HepG2 (cell line): ENCODE measurements around the gene MIDN. TPM values are rescaled to one million over a fixed set of nuclear protein-coding genes. Genes with fewer than 3 reads are reported as not detected.

ENCODE experiments used
- ATF3 ChIP-seq: sonication (generic); formaldehyde crosslinking; IDR thresholded peaks from 2 replicates; pipeline ENCODE4 v1.4.0; 2020; ENCODE audit warnings: missing genetic modification reagents
- GATA4 ChIP-seq: sonication (generic); IDR thresholded peaks from 2 replicates; pipeline ENCODE4 v1.6.1; 2016; ENCODE audit warnings: antibody characterized with exemption, low read depth, borderline replicate concordance
- HOXA3 ChIP-seq: sonication (generic); formaldehyde crosslinking; IDR thresholded peaks from 2 replicates; pipeline ENCODE4 v1.5.0; 2020; ENCODE audit warnings: missing genetic modification reagents
- LCORL ChIP-seq, 2 experiments: fragments of 450-650 bp in 1 of 2; sonication (generic) in 1 of 2; formaldehyde crosslinking in 1 of 2; IDR thresholded peaks; 2 replicates each; pipeline versions ENCODE4 v1.5.0 to v1.6.1; 2017 to 2020; ENCODE audit warnings: antibody characterized with exemption in 1 of 2, missing genetic modification reagents in 1 of 2
- MXD4 ChIP-seq: IDR thresholded peaks from 2 replicates; pipeline ENCODE4 v1.6.1; 2016; ENCODE audit warnings: mild to moderate bottlenecking, missing biosample characterization, missing genetic modification reagents
- NFE2L2 ChIP-seq: fragments of 150-350 bp; IDR thresholded peaks from 2 replicates; pipeline ENCODE4 v1.6.1; 2014; ENCODE audit warnings: low read length
- NKX3-1 ChIP-seq: sonication (generic); formaldehyde crosslinking; IDR thresholded peaks from 2 replicates; pipeline ENCODE4 v1.5.0; 2020; ENCODE audit warnings: missing genetic modification reagents
- SUZ12 ChIP-seq: fragments of 150-350 bp; IDR thresholded peaks from 2 replicates; pipeline ENCODE4 v1.6.1; 2014; ENCODE audit warnings: low read depth, low read length
- TFDP1 ChIP-seq: IDR thresholded peaks from 2 replicates; pipeline ENCODE4 v1.6.1; 2016; ENCODE audit warnings: missing compliant biosample characterization, missing genetic modification reagents, borderline replicate concordance
- TGIF2 ChIP-seq: IDR thresholded peaks from 2 replicates; pipeline ENCODE4 v1.6.1; 2016; ENCODE audit warnings: control low read depth, missing compliant biosample characterization
- WIZ ChIP-seq: sonication (generic); formaldehyde crosslinking; IDR thresholded peaks from 2 replicates; pipeline ENCODE4 v1.5.1; 2020; ENCODE audit warnings: mild to moderate bottlenecking, missing genetic modification reagents
- ZBED4 ChIP-seq: sonication (generic); formaldehyde crosslinking; IDR thresholded peaks from 2 replicates; pipeline ENCODE4 v1.4.0; 2020; ENCODE audit warnings: missing genetic modification reagents, borderline replicate concordance
- ZBTB8A ChIP-seq: sonication (generic); formaldehyde crosslinking; IDR thresholded peaks from 2 replicates; pipeline ENCODE4 v1.4.0; 2020; ENCODE audit warnings: mild to moderate bottlenecking, low read depth, missing genetic modification reagents, borderline replicate concordance
- ZNF275 ChIP-seq: sonication (generic); formaldehyde crosslinking; IDR thresholded peaks from 2 replicates; pipeline ENCODE4 v1.8.0; 2022; ENCODE audit warnings: missing genetic modification reagents, mild to moderate bottlenecking, inconsistent platforms, borderline replicate concordance
- ZNF563 ChIP-seq: sonication (generic); formaldehyde crosslinking; IDR thresholded peaks from 2 replicates; pipeline ENCODE4 v1.8.0; 2022; ENCODE audit warnings: mild to moderate bottlenecking, moderate library complexity, missing genetic modification reagents
- ZNF788 ChIP-seq: sonication (generic); formaldehyde crosslinking; IDR thresholded peaks from 2 replicates; pipeline ENCODE4 v1.5.0; 2020; ENCODE audit warnings: mild to moderate bottlenecking, missing genetic modification reagents, borderline replicate concordance
- polyA plus RNA-seq, 8 experiments: library from polyadenylated mRNA; depleted of rRNA in 3 of 8; stranded (reverse) in 7 of 8; unstranded in 1 of 8; fragments of >200 nt; fragmentation: Illumina TruSeq in 4 of 8; extraction: Trizol in 4 of 8; gene quantifications; 2 replicates each; pipeline versions ENCODE4 v1.2.1 to v1.2.3, GENCODE V29; 2011 to 2016; ENCODE audit warnings: low read depth in 4 of 8, missing spikeins in 1 of 8, mixed read lengths in 1 of 8; ENCODE audit not compliant: insufficient read depth in 1 of 8
- total RNA-seq, 5 experiments: library from RNA; depleted of rRNA; stranded (reverse); fragments of >200 nt; fragmentation: Illumina TruSeq; extraction: Trizol; gene quantifications; 2 replicates each; pipeline ENCODE4 v1.2.3, GENCODE V29; 2016; ENCODE audit warnings: low read depth in 1 of 5
- TF ChIP-seq, protein P1 (sequence below): IDR thresholded peaks from 2 replicates; pipeline ENCODE4 v1.6.1; 2012; ENCODE audit warnings: inconsistent platforms
- TF ChIP-seq, protein P2 (sequence below): sonication (generic); formaldehyde crosslinking; IDR thresholded peaks from 2 replicates; pipeline ENCODE4 v1.9.0; 2022; ENCODE audit warnings: low read depth, missing genetic modification reagents
- TF ChIP-seq, protein P3 (sequence below): sonication (generic); formaldehyde crosslinking; IDR thresholded peaks from 2 replicates; pipeline ENCODE4 v1.4.0; 2020; ENCODE audit warnings: low read depth, mild to moderate bottlenecking, missing genetic modification reagents

The MIDN gene
- total and polyA plus RNA-seq, 2 of the 13 experiments (the other 11 are each of a cell fraction or from before 2014, with no cell fraction given): 8.4 to 18.0 TPM

GRCh38 chr19:1266129-1266915 is 17.9 kb downstream of the MIDN start (continued):
- TF ChIP-seq MXD4 (CRISPR knock-in tag): peak; percentile 22
- TF ChIP-seq TGIF2 (CRISPR knock-in tag): no peak
- no peak for TF ChIP-seq GATA4
- TF ChIP-seq ATF3: peak; percentile 51
- TF ChIP-seq, protein P1, sequence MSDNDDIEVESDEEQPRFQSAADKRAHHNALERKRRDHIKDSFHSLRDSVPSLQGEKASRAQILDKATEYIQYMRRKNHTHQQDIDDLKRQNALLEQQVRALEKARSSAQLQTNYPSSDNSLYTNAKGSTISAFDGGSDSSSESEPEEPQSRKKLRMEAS: peak; percentile 70
- TF ChIP-seq, protein P2, sequence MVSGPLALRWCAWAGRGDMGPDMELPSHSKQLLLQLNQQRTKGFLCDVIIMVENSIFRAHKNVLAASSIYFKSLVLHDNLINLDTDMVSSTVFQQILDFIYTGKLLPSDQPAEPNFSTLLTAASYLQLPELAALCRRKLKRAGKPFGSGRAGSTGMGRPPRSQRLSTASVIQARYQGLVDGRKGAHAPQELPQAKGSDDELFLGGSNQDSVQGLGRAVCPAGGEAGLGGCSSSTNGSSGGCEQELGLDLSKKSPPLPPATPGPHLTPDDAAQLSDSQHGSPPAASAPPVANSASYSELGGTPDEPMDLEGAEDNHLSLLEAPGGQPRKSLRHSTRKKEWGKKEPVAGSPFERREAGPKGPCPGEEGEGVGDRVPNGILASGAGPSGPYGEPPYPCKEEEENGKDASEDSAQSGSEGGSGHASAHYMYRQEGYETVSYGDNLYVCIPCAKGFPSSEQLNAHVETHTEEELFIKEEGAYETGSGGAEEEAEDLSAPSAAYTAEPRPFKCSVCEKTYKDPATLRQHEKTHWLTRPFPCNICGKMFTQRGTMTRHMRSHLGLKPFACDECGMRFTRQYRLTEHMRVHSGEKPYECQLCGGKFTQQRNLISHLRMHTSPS: peak; percentile 78
- 0 out of 2 replicates have a peak, but pooled peaks have one; percentile 53 for TF ChIP-seq ZBED4 (CRISPR knock-in tag)
- no peak for TF ChIP-seq NFE2L2
- 0 out of 2 replicates have a peak, but pooled peaks have one; percentile 16 for TF ChIP-seq NKX3-1 (CRISPR knock-in tag)
- TF ChIP-seq, protein P3, sequence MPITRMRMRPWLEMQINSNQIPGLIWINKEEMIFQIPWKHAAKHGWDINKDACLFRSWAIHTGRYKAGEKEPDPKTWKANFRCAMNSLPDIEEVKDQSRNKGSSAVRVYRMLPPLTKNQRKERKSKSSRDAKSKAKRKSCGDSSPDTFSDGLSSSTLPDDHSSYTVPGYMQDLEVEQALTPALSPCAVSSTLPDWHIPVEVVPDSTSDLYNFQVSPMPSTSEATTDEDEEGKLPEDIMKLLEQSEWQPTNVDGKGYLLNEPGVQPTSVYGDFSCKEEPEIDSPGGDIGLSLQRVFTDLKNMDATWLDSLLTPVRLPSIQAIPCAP (CRISPR knock-in tag): peak; percentile 77; the same call in 1 of the 2 replicates
- TF ChIP-seq SUZ12: no peak
- TF ChIP-seq ZNF563 (CRISPR knock-in tag): peak; percentile 31; the same call in 1 of the 2 replicates
- peak; percentile 73 for TF ChIP-seq ZNF788
- TF ChIP-seq TFDP1 (CRISPR knock-in tag): peak; percentile 50; the same call in 1 of the 2 replicates
- TF ChIP-seq HOXA3 (CRISPR knock-in tag): peak; percentile 39
- TF ChIP-seq WIZ (CRISPR knock-in tag): no peak
- no peak for TF ChIP-seq LCORL (IDR thresholded peaks at IDR 0.05)
- peak; percentile 54; the same call in 1 of the 2 replicates for TF ChIP-seq LCORL (CRISPR knock-in tag; IDR thresholded peaks at IDR 0.05)
- 0 out of 2 replicates have a peak, but pooled peaks have one; percentile 52 for TF ChIP-seq ZBTB8A (CRISPR knock-in tag)
- peak; percentile 69; the same call in 1 of the 2 replicates for TF ChIP-seq ZNF275
